Omental fat pad (tissue), 4 donors: ENCODE measurements around the gene VPS26B. TPM values are rescaled to one million over a fixed set of nuclear protein-coding genes. Genes with fewer than 3 reads are reported as not detected.

Source experiments
- ATAC-seq: fragments of 150-250 bp; one replicate; pipeline ENCODE4 v1.9.1; 2016; ENCODE audit warnings: mild to moderate bottlenecking, moderate library complexity; ENCODE audit not compliant: low FRiP score
- DNase-seq: peaks from one replicate; pipeline ENCODE4 v3.0.0-alpha.2; 2019; ENCODE audit warnings: low spot score
- total RNA-seq, 4 donors: library from RNA; depleted of rRNA; stranded (reverse); fragments of >200 nt; gene quantifications; one replicate each; pipeline ENCODE4 v1.1.0, GENCODE V29; 2016
- TF ChIP-seq, protein P1 (sequence below), 3 donors: fragments of 450-650 bp; IDR thresholded peaks; one replicate each; pipeline ENCODE4 v1.5.1; 2016 to 2017; ENCODE audit warnings: antibody characterized with exemption in 3 of 3, mild to moderate bottlenecking in 3 of 3, moderate library complexity in 2 of 3

Gene VPS26B
- total RNA-seq, 4 donors from 2014 or later: 25.4 to 52.8 (median 37.0) TPM

DNA sequence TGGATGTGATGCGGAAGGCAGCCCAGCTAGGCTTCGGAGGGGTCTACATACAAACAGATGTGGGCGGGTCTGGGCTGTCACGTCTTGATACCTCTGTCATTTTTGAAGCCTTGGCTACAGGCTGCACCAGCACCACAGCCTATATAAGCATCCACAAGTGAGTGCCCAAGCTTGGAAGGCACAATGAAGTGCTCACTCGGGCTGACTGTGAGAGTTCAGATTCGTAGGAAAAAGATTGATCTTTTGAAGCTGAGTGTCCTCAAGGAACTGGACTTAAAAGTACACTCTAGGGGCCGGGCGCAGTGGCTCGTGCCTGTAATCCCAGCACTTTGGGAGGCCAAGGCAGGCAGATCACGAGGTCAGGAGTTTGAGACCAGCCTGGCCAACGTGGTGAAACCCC lies 32.6 kb downstream of the VPS26B start:
- DNase-seq (no peak), ATAC-seq (no peak)
- TF ChIP-seq, protein P1, sequence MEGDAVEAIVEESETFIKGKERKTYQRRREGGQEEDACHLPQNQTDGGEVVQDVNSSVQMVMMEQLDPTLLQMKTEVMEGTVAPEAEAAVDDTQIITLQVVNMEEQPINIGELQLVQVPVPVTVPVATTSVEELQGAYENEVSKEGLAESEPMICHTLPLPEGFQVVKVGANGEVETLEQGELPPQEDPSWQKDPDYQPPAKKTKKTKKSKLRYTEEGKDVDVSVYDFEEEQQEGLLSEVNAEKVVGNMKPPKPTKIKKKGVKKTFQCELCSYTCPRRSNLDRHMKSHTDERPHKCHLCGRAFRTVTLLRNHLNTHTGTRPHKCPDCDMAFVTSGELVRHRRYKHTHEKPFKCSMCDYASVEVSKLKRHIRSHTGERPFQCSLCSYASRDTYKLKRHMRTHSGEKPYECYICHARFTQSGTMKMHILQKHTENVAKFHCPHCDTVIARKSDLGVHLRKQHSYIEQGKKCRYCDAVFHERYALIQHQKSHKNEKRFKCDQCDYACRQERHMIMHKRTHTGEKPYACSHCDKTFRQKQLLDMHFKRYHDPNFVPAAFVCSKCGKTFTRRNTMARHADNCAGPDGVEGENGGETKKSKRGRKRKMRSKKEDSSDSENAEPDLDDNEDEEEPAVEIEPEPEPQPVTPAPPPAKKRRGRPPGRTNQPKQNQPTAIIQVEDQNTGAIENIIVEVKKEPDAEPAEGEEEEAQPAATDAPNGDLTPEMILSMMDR (IDR thresholded peaks at IDR 0.05): no peak

DNA sequence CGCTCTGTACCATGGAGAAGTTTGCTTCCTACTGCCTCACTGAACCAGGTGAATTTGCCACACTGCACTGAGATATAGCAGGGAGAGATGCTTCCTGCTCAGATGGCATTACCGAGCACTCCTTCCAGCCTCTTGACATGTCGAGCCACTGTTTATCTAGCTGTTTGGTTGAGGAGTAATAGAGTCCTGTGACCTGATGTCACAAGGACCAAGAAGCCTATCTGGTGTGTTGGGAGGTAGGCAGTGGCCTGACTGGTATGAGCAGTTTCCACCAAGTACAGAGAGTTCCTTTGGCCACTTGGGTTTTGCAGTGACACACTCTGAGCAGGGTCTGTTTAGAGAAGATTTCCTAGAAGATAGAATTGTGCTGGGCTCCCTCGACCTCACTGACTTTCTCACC lies 34.1 kb downstream of the VPS26B start:
- TF ChIP-seq, protein P1 (IDR thresholded peaks at IDR 0.05): no peak
- ATAC-seq (no peak), DNase-seq (no peak)

DNA sequence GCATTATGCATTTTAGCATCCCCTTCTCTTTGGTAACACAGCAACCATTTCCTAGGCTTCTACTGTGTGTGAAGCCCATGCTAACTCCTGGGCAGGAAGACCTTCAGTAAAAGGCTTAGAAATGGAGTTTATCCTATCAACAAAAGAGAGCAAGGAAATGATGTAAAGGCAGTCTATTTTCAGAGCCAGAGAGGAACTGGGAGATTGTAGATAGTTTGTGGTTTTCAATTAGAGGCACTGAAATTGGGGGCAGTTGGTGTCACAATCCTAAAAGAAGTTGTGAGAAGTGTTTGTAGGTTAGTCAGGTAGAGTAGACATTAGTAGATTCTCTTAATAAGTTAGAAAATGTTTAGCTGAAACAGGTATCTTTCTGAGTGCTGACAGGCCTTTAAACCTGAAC lies 36.0 kb downstream of the VPS26B start:
- TF ChIP-seq, protein P1 (IDR thresholded peaks at IDR 0.05): no peak
- ATAC-seq: no peak
- no peak for DNase-seq

DNA sequence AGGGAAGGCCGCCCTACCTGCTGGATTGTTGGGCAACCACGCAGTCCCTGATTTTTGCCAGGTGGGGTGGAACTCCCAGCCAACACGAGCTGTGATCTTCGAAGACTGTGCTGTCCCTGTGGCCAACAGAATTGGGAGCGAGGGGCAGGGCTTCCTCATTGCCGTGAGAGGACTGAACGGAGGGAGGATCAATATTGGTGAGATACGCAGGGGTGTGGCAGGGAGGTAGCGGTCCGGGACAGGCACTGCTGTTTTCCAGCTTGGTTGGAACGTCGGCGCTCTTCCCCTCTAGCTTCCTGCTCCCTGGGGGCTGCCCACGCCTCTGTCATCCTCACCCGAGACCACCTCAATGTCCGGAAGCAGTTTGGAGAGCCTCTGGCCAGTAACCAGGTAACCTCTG lies 36.5 kb downstream of the VPS26B start:
- DNase-seq: no peak
- no peak for ATAC-seq
- TF ChIP-seq, protein P1 (IDR thresholded peaks at IDR 0.05): no peak

DNA sequence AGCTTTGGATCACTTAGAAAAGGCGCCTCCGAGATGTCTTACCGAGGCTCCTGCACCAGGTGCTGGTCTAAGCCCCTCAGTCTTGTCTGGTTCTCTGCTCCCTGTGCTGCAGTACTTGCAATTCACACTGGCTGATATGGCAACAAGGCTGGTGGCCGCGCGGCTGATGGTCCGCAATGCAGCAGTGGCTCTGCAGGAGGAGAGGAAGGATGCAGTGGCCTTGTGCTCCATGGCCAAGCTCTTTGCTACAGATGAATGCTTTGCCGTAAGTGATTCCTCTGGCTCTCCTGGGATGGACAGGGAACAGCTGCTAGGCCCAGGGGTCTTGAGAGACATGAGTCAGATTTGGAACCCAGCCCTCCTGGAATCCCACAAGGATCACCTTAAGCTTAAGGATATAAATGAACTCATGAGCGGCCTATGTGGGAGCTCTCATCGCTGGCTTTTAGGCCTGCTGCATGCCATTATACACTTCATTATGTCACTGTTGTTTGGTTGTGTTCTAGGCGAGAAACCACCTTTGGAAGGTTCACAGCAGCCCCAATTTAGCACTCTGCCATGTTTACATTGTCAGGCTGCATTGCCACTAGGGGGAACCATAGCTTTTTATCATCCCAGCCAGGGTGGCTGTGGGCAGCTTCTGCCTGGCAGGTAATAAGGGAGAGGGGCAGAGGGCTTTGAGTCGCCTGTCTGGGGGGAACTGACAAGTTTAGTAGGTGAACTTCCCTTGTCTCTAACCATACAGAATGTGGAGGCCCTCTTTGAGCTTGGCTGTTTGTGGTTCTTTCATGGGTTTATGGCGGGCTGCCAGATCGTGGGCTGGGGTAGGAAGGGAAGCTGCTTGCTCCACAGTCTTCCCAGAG lies 37.4 kb downstream of the VPS26B start:
- TF ChIP-seq, protein P1 (IDR thresholded peaks at IDR 0.05): no peak
- ATAC-seq (no peak), DNase-seq (no peak)

DNA sequence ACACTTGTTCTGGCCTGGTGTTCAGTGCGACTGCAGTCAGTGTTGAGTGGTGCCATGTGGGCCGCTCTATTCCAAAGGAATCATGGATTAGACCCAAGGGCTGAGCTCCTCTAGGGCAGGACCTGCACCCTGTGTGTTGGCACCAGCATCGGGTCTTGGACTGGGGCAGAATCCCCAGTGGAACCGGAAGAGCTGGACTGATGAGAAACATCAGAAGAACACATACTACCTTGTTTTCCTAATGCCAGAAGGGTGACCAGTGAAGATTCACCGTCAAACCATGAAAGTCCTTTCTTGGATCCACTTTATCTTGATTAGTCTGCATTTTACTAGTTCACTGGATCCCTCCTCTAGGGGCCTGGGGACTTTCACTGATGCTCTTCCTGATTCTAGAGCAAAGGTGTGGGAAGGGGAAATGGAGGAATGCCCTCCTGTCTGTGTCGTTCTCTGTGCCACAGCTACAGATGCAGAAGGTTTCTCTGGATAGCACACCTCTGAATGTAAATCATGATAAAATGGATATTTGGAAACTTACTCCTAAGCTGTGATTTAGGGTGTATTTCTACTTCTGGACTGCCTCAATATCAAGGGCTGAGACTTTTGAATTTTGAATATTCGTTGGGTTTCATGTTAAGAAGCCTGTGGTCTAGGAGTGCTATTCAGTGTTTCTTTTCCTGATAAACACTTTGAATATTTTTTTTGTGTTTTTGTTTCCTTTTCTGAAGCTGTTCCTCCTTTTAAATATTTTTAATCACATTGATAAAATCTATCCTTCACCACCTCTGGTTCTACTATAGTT lies 40.7 kb downstream of the VPS26B start:
- TF ChIP-seq, protein P1 (IDR thresholded peaks at IDR 0.05): no peak
- DNase-seq (no peak), ATAC-seq (no peak)
